Sciatic nerve (tissue), 2 donors: ENCODE measurements around the gene DHFR. TPM values are rescaled to one million over a fixed set of nuclear protein-coding genes. Genes with fewer than 3 reads are reported as not detected.

Experiments used
- ATAC-seq: fragments of 200-7000 bp; cut with Tn5 transposase; one replicate; pipeline ENCODE4 v1.9.1; 2020; ENCODE audit warnings: mild to moderate bottlenecking, moderate library complexity
- DNase-seq: peaks from one replicate; pipeline ENCODE4 v3.0.0-alpha.2; 2020; ENCODE audit warnings: low spot score
- intact Hi-C: fragments of 100-400 bp; cut with DNase I; formaldehyde crosslinking; loops from one replicate; pipeline ENCODE4 v1.14.2; 2022
- total RNA-seq: library from RNA; stranded (reverse); fragmentation: NEBNext Ultra II Directional; extraction: Animal tissue kit (Norgen Biotek cat#: 25700); gene quantifications from one replicate; pipeline ENCODE4 v1.2.1, GENCODE V29; 2021
- donor health status: DM: no; HTN: no; CAD: no.
- donor health status: DM: no; HTN: no; CAD: no.

DHFR gene
- total RNA-seq, 1 donor from 2014 or later: 13.3 TPM

- DNase-seq (no peak), ATAC-seq (no peak)
- intact Hi-C loops: no loop called here
Measured at GRCh38 chr5:80659106-80659505, 4.3 kb upstream of the DHFR start.

- no peak for ATAC-seq
- no peak for DNase-seq
- intact Hi-C loops: no loop called here
Measured at GRCh38 chr5:80656425-80656824, 1.6 kb upstream of the DHFR start.

GRCh38 chr5:80655231-80655774 is 520 bp upstream of the DHFR start:
- DNase-seq: no peak
- intact Hi-C loops: no loop called here
- no peak for ATAC-seq

- DNase-seq (peak; percentile 59), ATAC-seq (no peak)
- intact Hi-C loops: no loop called here
Measured at GRCh38 chr5:80654054-80654390, 761 bp downstream of the DHFR start.

- no peak for ATAC-seq
- no peak for DNase-seq
- intact Hi-C loops: no loop called here
Measured at GRCh38 chr5:80653502-80653901, 1.3 kb downstream of the DHFR start.

GRCh38 chr5:80646926-80647325 is 7.9 kb downstream of the DHFR start:
- intact Hi-C loops: no loop called here
- no peak for ATAC-seq
- DNase-seq: no peak

- intact Hi-C loops: no loop called here
- DNase-seq: no peak
- ATAC-seq: no peak
Measured at GRCh38 chr5:80644900-80645299, 9.9 kb downstream of the DHFR start.

GRCh38 chr5:80641353-80641752 is 13.4 kb downstream of the DHFR start:
- ATAC-seq (no peak), DNase-seq (no peak)
- intact Hi-C loops: no loop called here

- DNase-seq: no peak
- ATAC-seq: no peak
- intact Hi-C loops: no loop called here
Measured at GRCh38 chr5:80634193-80634592, 20.6 kb downstream of the DHFR start.

GRCh38 chr5:80632700-80633099 is 22.1 kb downstream of the DHFR start:
- intact Hi-C loops: no loop called here
- ATAC-seq (no peak), DNase-seq (no peak)

- ATAC-seq (no peak), DNase-seq (no peak)
- intact Hi-C loops: no loop called here
Measured at GRCh38 chr5:80631278-80632259, 23.2 kb downstream of the DHFR start.

- intact Hi-C loops: no loop called here
- DNase-seq (no peak), ATAC-seq (no peak)
Measured at GRCh38 chr5:80629281-80629680, 25.5 kb downstream of the DHFR start.

GRCh38 chr5:80625230-80625629 is 29.6 kb downstream of the DHFR start:
- intact Hi-C loops: no loop called here
- no peak for DNase-seq
- no peak for ATAC-seq

- ATAC-seq (no peak), DNase-seq (no peak)
- intact Hi-C loops: no loop called here
Measured at GRCh38 chr5:80623999-80624398, 30.8 kb downstream of the DHFR start.

- ATAC-seq (no peak), DNase-seq (no peak)
- intact Hi-C loops: no loop called here
Measured at GRCh38 chr5:80622756-80623155, 32.0 kb downstream of the DHFR start.

- DNase-seq: no peak
- intact Hi-C loops: no loop called here
- no peak for ATAC-seq
Measured at GRCh38 chr5:80620211-80620610, 34.6 kb downstream of the DHFR start.

GRCh38 chr5:80619086-80619485 is 35.7 kb downstream of the DHFR start:
- intact Hi-C loops: no loop called here
- no peak for ATAC-seq
- DNase-seq: no peak

- DNase-seq (no peak), ATAC-seq (no peak)
- intact Hi-C loops: no loop called here
Measured at GRCh38 chr5:80618438-80618837, 36.3 kb downstream of the DHFR start.

GRCh38 chr5:80615266-80615914 is 39.4 kb downstream of the DHFR start:
- intact Hi-C loops: no loop called here
- no peak for ATAC-seq
- DNase-seq: no peak

- intact Hi-C loops: no loop called here
- ATAC-seq: no peak
- no peak for DNase-seq
Measured at GRCh38 chr5:80609692-80610091, 45.1 kb downstream of the DHFR start.
